Activated CD8-positive, alpha-beta T cell treated with anti-CD3 and anti-CD28 coated beads for 36 hours (primary cell): ENCODE results near the gene KRTAP10-5. TPM values are rescaled to one million over a fixed set of nuclear protein-coding genes. Genes with fewer than 3 reads are reported as not detected.

Experiments
- ATAC-seq: fragments of 200-7000 bp; cut with Tn5 transposase; one replicate; pipeline ENCODE4 v1.10.0; 2021; ENCODE audit warnings: mild to moderate bottlenecking, moderate library complexity
- CTCF ChIA-PET: fragments of 350-600 bp; sonication (Branson Sonifier 250); formaldehyde crosslinking; loops from one replicate; lab custom pipeline; 2021; ENCODE audit warnings: antibody characterized with exemption; lab: Charles Lee
- POLR2A ChIA-PET: fragments of 350-600 bp; sonication (Branson Sonifier 250); formaldehyde crosslinking; loops from one replicate; lab custom pipeline; 2021; ENCODE audit warnings: antibody characterized with exemption; lab: Charles Lee
- DNase-seq: peaks from one replicate; pipeline ENCODE4 v3.0.0-alpha.2; 2020
- H3K27ac Mint-ChIP-seq: one replicate; pipeline ENCODE4 v1.8.0; 2021; ENCODE audit warnings: mild to moderate bottlenecking, mixed read lengths
- H3K27me3 Mint-ChIP-seq: one replicate; pipeline ENCODE4 v1.8.0; 2021; ENCODE audit warnings: mixed read lengths
- H3K36me3 Mint-ChIP-seq: one replicate; pipeline ENCODE4 v1.8.0; 2021; ENCODE audit warnings: low read depth, mixed read lengths
- H3K4me1 Mint-ChIP-seq: one replicate; pipeline ENCODE4 v1.8.0; 2021; ENCODE audit warnings: low read depth, mixed read lengths
- H3K4me3 Mint-ChIP-seq: one replicate; pipeline ENCODE4 v1.8.0; 2021; ENCODE audit warnings: mild to moderate bottlenecking, moderate library complexity, mixed read lengths
- H3K9me3 Mint-ChIP-seq: one replicate; pipeline ENCODE4 v1.8.0; 2021; ENCODE audit warnings: mixed read lengths
- intact Hi-C: fragments of 100-400 bp; cut with micrococcal nuclease; formaldehyde crosslinking; loops from one replicate; pipeline ENCODE4 v1.10.0; 2022
- total RNA-seq, 2 experiments: library from RNA; stranded (reverse); gene quantifications; one replicate each; pipeline ENCODE4 v1.2.3, GENCODE V29; 2021
- TF ChIP-seq, protein P1 (sequence below): fragments of 200-600 bp; IDR thresholded peaks from one replicate; pipeline ENCODE4 v1.8.0; 2022; ENCODE audit warnings: antibody characterized with exemption, mild to moderate bottlenecking

KRTAP10-5 gene
- total RNA-seq, 2 experiments from 2014 or later, result not detected

DNA sequence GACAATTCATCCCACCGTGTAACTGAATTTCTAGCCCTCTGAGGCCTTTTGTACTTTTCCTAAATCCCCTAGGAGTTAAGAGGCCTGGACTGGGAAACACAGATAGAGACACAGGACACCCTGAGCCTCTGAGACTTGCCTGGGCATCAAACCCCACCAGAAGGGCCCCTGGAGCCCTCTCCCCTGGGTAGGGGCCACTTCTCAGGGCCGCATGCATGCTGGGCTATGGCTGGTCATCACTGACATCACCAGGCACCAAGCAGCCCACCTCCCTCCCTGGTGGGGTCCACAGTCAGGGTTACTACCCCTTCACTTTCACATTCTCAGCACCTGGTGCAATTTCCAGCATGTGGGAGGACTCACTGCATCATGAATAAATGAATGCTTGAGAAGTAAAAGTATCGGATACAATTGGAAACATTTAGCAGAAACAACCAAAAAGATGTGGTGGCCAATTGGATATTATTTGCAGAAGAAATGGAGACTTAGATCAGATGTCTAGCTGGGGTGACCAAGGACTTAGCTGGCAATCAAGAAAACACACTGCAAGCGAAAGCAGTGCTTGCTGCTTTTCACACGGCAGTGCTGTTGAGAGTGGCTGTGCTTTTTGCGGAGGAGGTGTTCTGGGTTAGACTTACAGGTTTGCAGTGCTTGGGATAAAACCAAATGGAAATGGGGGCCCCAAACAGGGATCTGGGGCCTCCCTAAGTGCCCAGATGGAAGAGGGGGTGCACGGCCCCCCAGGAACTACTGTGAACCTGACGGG, 19.0 kb upstream of the KRTAP10-5 start:
- TF ChIP-seq, protein P1, sequence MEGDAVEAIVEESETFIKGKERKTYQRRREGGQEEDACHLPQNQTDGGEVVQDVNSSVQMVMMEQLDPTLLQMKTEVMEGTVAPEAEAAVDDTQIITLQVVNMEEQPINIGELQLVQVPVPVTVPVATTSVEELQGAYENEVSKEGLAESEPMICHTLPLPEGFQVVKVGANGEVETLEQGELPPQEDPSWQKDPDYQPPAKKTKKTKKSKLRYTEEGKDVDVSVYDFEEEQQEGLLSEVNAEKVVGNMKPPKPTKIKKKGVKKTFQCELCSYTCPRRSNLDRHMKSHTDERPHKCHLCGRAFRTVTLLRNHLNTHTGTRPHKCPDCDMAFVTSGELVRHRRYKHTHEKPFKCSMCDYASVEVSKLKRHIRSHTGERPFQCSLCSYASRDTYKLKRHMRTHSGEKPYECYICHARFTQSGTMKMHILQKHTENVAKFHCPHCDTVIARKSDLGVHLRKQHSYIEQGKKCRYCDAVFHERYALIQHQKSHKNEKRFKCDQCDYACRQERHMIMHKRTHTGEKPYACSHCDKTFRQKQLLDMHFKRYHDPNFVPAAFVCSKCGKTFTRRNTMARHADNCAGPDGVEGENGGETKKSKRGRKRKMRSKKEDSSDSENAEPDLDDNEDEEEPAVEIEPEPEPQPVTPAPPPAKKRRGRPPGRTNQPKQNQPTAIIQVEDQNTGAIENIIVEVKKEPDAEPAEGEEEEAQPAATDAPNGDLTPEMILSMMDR, result no peak
- H3K27me3 Mint-ChIP-seq, result no peaks in the 10 kb centered on the region
- H3K4me1 Mint-ChIP-seq, result no peaks in the 10 kb centered on the region
- no peaks in the 10 kb centered on the region for H3K36me3 Mint-ChIP-seq
- H3K27ac Mint-ChIP-seq, result no peak overlapping the region
- intact Hi-C loops, result no loop called here
- CTCF ChIA-PET, result no interaction called here
- no peak overlapping the region for H3K4me3 Mint-ChIP-seq
- no peak for DNase-seq
- no peak for ATAC-seq
- POLR2A ChIA-PET, result no interaction called here
- peaks cover 5% of the 10 kb centered on the region for H3K9me3 Mint-ChIP-seq

DNA sequence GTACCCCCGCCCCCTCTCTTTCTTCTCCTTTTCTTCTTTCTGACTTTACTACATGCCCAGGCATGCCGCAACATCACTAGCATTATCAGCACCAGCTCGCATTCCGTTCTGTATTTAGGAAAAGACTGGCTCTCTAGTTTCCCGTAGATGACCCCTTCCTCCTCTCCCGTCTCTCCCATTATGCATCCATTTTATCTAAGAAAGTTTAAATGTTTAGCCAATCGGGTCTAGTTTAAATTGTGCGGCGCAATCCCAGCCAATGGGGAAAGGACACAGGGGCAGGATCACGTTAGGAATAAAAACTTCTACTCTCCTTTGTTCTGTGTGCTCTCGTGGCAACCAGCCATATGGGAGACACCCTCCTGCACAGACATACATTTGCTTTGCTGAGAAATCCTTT, 17.7 kb upstream of the KRTAP10-5 start:
- POLR2A ChIA-PET, result no interaction called here

DNA sequence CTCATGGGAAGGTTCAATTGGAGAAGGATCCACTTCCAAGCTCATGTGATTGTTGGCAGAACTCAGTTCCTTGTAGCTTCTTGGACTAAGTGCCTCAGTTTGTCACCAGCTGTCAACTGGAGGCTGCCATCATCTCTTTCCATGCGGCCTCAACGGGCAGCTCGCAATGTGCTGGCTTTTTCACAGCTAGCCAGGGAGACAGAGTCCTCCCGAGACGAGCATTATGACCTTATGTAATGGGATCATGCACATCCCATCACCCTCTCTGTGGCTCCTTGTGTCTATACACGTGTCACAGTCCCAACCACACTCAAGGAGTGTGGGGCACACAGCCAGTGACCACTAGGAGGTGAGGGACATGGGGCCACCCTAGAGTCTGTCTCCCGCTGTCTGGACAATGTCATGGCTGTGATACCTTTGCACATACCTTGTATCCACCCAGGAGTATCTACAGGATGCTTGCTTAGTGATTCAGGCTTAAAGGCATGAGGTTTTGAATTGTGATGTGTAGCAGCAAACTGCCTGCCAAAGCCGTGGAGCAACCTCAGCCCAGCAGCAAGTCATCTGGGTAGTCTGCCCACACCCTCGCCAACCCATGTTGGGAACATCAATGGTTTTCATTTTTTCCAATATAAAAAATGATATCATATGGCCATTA, 15.8 kb upstream of the KRTAP10-5 start:
- intact Hi-C loops, result no loop called here
- Mint-ChIP-seq H3K9me3 (peaks cover 5% of the 10 kb centered on the region), H3K4me1 (no peaks in the 10 kb centered on the region), H3K27ac (no peak overlapping the region), H3K27me3 (no peaks in the 10 kb centered on the region), H3K4me3 (no peak overlapping the region), H3K36me3 (no peaks in the 10 kb centered on the region)
- DNase-seq (no peak), ATAC-seq (no peak)
- TF ChIP-seq, protein P1, result no peak
- POLR2A ChIA-PET, result no interaction called here
- CTCF ChIA-PET, result interaction anchor here (1.3 kb wide), 1 partner anchor 197 kb away, joined by 5 read pairs; no protein-coding TSS in a partner anchor

More for the DNA sequence above, 17.7 kb upstream of the KRTAP10-5 start:
- intact Hi-C loops, result no loop called here
- H3K9me3 Mint-ChIP-seq, result peaks cover 5% of the 10 kb centered on the region
- DNase-seq (no peak), ATAC-seq (no peak)
- CTCF ChIA-PET, result no interaction called here
- H3K4me3 Mint-ChIP-seq, result no peak overlapping the region
- no peaks in the 10 kb centered on the region for H3K36me3 Mint-ChIP-seq
- no peaks in the 10 kb centered on the region for H3K4me1 Mint-ChIP-seq
- H3K27me3 Mint-ChIP-seq, result no peaks in the 10 kb centered on the region
- H3K27ac Mint-ChIP-seq, result no peak overlapping the region
- TF ChIP-seq, protein P1, result no peak

DNA sequence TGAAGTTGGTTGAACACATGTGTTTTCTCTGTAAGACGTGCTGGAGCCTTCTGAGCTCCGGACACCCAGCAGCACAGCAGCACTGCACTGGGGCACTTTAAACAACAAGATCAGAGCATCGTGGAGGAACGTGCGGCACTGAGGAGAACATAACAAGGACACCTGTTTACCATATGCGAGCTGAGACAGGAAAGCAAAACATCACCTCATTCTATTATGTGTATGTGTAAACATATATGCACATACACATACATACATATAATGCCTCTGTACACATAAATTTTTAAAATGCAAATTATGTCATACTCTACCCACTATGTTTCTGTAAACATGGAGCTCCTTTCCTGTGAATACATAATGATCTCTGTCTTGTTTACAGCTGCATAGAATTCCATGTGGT, 15.1 kb upstream of the KRTAP10-5 start:
- POLR2A ChIA-PET, result no interaction called here
- no peak overlapping the region for H3K27ac Mint-ChIP-seq
- ATAC-seq (no peak), DNase-seq (no peak)
- peaks cover 5% of the 10 kb centered on the region for H3K9me3 Mint-ChIP-seq
- H3K4me1 Mint-ChIP-seq, result no peaks in the 10 kb centered on the region
- TF ChIP-seq, protein P1, result no peak
- no peaks in the 10 kb centered on the region for H3K36me3 Mint-ChIP-seq
- intact Hi-C loops, result no loop called here
- no peaks in the 10 kb centered on the region for H3K27me3 Mint-ChIP-seq
- CTCF ChIA-PET, result no interaction called here
- H3K4me3 Mint-ChIP-seq, result no peak overlapping the region

DNA sequence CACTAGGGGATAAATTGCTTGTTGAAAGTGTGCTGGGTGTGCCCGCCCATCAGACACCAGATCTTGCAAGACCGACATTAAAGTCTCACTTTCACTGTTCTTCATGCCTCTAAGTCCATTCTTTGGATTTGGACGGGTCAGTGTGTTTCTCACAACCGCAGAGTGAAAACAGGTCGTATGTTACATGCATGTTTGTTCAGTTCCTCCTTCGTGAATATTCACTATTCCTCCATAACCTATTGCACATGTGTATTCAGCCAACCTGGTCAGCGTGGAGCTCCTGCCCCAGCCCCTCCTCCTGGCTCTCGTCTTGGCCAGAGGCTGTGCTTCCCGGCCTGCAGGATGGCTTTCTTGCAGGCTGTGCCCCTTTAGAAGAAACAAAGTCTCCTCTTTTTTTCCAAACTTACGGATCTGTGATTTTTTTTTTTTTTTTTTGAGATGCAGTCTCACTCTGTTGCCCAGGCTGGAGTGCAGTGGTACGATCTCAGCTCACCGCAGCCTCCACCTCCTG, 14.1 kb upstream of the KRTAP10-5 start:
- DNase-seq, result no peak
- CTCF ChIA-PET, result no interaction called here
- Mint-ChIP-seq H3K27ac (no peak overlapping the region), H3K36me3 (no peaks in the 10 kb centered on the region), H3K9me3 (peaks cover 5% of the 10 kb centered on the region), H3K4me3 (no peak overlapping the region), H3K4me1 (no peaks in the 10 kb centered on the region), H3K27me3 (no peaks in the 10 kb centered on the region)
- TF ChIP-seq, protein P1, result no peak
- intact Hi-C loops, result no loop called here
- ATAC-seq, result no peak
- POLR2A ChIA-PET, result no interaction called here
